GF-D8 (cell line): ENCODE data around the gene FARSB.

Experiments
- DNase-seq: peaks from one replicate; lab custom pipeline; 2025; lab: John Stamatoyannopoulos, UW

The FARSB gene

DNA sequence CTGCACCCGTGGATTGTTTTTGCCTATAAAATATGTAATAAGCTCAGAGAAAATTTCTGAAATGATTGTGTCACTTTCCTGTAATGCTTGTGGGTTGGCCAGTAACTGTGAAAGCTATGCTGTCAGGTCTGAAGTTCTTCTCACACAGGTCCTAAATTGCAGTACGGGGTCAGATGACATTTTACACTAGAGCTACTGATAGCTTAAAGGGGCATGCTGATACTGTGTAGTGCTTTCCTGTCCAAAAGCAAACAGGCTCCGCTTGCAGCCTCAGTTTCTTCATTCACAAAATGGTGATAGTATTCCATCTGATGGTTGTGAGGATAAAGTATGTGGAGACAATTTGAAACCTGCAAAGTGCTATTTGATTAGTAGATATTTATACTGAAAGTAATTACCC, 7.6 kb upstream of the FARSB start:
- DNase-seq: peak; percentile 15

DNA sequence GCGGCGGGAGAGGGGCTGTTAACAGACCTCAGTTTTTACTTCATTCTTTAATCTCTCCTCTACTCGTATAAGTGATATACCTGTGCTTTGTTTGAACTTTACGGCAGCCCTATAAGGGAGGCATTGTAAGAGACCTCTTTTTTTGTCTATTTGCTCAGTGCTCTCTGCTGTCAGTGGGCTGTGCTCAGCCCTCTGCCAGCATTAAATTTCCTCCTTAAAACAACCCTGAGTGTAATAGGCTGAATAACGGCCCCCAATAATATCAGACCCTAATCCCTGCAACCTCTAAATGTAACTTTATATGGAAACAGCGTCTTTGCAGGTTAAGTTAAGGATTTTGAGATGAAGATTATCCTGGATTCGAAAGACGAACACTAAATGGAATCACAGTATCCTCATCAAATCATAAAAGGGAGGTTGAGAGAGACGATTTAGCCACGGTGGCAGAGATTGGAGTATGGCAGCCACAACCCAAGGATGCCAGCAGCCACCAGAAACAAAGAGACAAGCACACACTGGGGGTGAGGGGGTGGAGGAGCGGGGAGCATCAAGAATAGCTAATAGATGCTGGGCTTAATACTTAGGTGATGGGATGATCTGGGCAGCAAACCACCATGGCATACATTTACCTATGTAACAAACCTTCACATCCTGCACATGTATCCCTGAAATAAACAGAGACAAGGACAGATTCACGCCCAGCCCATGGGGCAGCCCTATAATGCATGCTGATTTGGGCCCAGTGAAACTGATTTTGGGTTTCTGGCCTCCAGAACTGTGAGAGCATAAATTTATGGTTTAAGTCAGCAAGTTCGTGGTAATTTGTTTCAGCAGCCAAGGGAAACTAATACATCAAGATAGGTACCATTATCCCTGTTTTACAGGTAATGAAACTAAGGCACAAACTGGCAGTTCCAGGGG, 894 bp upstream of the FARSB start:
- DNase-seq: no peak

DNA sequence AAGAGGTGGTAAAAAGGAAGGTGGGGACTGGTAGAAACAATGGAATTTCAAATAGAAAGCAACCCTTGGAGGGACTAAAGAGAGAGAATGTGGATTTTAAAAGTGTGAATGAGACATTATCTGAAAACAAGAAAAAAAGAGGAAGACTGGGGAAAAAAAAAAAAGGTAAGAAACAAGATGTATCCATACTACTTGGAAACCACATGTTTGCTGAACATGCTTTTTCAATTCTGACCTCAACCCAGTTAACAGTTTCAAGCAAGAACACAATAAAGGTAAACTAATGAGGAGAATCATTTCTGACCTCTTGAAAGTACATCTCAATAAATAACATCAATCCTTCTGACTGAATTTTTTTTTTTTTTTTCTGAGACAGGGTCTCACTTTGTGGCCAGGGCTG, 2.6 kb downstream of the FARSB start:
- no peak for DNase-seq

DNA sequence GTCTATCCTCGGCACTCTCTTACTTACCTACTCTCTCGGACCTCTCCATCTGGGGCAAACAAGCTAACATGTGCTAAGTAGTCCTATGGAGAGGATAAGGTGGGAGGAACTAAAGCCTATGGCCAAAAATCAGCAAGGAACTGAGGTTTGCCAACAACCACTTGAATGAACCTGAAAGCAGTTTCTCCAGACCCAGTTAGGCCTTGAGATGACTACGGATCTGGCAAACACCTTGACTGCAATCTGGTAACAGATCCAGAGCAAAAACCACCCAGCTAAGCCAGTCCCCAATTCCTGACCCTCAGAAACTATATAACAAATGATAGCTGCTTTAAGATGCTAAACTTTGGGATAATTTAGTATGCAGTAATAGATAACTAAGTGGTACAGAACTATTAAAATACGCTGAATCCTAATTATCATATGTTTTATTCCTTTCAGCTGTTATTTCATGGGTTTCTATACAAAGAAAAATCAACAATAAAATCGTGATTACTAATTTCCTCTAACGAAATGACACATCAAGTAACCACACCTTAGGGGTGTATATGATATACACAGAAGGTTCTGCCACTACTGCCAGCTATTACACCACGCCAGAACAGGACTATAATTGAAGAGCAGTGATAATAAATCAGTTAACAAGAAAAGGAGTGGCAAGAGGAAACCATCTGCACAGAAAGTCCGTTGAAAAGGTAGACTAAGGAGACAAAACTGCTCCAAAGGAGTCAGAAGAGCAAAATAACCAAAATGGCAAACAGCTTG, 3.2 kb downstream of the FARSB start:
- DNase-seq: no peak

DNA sequence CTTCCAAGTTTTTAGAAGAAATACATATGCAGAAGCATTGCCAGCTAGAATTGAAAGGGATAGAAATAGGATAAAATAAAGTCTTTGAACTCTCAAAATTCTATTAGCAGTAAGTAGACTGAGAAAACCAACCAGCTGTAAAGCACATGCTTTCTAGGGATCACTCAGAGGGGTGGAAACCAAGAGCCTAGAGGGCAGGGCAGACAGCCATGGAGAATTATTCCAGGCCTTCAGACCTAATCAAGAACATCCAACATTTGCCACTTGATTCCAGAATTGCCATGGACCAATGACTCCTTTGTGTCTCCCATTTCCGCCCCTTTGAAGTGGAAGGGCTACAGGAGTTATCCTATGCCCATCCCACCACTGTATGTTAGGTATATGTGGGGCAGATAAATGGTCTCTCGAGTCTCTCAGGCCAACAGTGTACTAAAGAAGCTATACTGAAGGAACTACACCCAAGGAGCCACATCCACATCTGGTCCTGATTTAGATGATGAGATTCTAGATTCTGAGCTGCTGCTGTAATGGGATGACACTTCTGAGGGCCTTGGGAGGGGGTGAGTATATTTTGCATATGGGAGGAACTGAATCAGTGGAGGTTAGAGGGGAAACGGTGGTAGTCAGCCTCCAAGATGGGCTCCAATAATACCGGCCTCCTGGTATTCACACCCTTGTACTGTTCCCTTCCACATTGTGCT, 4.0 kb downstream of the FARSB start:
- DNase-seq: no peak

DNA sequence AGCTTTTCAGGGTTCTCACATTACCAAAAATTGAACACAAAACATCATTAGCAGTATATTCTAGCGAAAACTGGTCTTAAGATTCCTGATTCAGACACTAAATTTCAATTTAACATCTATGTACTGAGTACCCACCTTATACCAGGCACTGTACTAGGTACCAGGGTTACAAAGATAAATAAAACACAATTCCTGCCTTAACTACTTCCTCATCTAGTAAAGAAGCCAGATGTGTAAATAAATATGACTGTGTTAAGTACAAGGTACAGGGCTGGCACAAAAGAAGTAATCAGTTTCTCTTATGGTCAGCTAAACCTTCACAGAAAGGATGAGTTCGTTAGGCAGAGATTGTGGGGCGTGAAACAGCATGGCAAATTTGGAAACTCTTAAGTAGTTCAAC, 6.1 kb downstream of the FARSB start:
- no peak for DNase-seq

DNA sequence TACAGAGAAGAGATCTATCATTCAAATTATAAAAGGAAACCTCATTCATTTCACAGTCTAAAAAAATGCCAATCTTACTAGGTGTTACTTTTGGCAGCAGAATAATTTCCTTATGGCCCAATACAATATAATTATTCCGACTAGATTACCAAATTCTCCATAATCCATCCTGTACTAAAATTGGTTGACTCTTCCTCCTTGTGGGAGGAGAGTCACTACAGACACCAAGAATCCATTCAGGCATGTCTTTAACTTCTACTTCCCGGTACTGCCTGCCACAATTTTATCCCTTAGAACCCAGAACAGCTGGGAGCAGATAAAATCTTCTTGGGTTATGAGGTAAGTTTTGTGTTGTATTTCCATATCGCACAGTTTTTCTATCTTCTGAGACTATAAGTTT, 9.9 kb downstream of the FARSB start:
- DNase-seq: no peak

DNA sequence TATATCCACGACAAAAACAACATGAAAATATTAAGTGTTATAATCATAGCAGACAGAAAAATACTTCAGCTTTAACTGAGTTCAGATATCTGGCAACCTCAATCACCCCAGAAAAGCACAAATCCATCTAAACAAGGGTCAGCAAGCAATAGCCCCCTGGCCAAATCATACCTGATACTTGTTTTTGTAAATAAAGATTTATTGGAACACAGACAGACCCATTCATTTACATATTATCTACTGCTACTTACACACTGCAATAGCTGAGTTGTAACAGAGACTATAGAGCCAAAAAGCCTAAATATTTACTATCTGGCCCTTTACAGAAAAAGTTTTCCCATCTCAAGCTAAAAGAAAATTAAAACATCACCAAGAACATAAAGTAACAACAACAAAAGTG, 12.8 kb downstream of the FARSB start:
- DNase-seq: no peak

DNA sequence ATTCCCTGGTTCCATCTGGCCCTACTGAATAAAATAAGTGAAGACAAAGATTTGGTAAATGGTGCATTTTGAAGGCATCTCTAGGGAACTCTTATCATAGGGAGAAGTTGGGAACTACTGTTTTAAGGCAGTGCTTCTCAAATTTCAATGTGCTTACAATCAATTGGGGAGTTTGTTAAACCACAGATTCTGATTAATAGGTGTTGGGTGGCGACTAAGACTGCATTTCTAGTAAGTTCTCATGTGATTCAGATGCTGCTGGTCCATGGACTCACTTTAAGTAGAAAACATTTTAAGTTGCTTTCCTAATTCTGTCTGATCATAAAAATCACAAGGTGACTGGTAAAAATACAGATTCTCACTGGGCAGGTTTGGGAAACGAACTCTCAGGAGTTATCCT, 14.6 kb downstream of the FARSB start:
- no peak for DNase-seq

DNA sequence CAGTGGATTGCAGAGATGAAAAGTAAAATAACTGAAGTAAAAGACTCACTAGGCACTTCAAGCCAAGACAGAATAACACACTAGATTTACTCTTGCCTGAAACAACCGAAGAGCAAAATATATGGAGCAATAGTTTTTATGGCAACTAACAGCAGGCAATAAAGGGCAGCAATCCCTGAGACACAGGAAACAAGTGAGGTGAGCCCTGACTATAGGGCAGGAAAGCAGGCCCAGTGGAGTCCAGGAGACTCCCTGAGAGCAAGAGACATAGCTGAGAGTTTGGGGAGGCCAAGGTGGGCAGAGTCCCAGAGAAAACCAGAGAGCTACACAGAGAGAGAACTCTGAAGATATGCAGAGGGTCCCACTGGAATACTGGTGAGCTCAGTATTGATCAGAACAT, 18.8 kb downstream of the FARSB start:
- DNase-seq: no peak

DNA sequence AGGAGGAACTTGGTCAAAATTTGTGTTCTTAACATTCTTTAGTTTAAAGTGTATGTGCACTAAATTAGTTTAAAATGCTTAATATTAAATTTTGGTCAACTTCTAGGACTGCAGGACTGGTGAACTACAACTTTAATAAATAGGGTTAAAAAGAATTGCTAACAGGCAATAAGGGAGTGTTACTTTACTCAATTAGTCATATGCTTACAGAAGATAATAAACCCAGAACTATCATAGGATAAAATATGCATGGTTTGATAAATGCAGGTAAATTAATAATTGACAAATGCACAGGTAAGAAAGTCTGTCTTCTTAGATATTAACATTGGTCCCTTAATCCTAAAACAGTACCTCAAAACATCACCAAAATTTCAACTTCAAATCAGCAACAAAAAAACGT, 20.6 kb downstream of the FARSB start:
- DNase-seq: no peak

DNA sequence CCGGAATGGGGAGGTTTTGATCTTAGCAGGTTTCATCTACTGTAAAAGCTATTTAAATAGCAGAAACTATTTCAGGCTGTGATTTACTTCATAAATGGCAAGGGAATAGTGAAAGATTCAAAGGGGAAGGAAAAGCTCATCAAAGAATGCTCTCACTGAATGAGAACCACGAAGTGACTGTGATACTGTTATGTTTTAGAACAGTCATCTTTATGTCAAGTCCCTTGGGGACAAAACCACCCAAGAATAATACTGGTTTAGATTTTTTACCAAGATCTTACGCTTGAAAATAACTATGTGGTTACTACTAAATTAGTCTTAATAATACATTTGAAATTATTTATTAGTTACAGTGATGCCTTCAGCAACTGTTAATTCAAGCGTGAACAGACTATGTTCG, 28.1 kb downstream of the FARSB start:
- DNase-seq: no peak

DNA sequence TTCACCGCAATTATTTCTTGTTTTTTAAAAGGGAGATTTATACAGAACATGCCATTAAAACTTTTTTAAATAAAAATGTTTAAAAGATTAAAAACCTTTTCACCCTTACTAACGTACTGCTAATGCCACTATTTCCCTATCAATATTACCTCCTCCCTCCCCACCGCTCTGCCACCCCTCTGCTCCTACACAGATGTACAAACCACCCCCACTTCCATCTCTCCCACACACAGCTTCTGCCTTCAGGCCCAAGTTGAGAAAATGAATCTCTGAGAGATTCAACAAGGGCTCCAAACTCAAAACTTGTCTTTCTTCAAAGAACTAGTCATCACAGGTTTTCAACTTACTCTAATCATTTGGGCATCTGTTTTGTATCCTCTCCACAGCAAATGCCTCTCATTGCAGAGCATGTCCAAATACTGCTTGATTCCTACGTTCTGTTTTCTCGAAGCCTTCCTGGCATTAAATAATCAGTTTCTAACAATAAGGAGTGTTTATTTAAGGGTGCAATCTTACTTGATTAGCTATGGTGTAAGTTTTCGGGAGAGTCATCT, 32.1 kb downstream of the FARSB start:
- DNase-seq: no peak

DNA sequence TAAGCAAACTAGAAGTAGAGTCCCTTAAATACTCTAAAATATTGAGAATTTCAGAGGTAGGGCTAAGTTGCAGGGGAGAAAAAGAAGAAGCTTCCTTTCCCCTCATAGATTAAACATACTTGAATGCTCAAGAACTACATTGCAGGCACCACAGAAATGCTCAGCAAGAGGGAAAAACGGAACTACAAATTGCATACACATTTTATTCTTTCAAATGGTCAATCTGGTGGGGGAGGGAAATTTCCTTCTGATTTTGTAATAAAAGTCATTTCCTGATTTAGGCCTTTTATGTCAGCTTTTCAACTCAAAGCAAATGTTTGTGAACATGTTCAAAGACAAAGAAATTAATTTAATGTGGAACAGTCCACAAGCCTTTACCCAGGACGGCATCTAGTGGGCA, 33.0 kb downstream of the FARSB start:
- no peak for DNase-seq

DNA sequence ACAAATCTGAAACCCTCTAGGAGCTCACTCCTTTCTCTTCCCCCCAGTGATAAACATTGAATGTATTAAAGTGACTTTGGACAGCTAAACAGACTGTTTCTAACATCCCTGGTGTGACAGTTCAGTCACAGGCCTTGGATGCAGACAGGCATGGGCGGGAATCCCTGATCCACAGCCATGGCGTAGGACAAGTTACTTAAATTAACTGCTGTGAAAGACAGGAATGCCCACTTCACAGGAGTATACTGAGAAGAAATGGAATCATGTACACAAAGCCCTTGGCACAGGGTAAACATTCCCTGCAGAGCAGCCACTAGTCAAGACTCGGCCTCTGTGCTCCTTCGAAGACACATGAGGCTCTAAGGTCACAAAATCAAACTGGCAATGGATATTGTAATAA, 34.0 kb downstream of the FARSB start:
- no peak for DNase-seq

DNA sequence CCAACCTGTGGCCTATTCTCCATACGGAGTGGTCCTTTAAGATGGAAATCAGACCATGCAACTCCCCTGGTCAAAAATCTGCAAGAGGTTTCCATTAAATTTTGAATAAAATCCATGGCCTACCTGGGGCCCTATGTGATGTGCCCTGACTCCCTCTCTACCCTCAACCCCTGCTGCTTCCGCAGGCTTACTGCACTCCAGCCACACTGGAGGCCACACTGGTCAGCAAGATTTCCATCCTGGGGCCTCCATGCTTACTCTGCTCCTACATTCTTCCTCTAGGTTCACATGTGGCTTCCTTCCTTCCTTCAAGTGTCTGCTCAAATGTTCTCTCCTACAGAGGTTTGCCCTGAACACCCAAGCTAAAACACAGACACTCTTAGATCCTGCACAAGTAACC, 40.6 kb downstream of the FARSB start:
- no peak for DNase-seq

DNA sequence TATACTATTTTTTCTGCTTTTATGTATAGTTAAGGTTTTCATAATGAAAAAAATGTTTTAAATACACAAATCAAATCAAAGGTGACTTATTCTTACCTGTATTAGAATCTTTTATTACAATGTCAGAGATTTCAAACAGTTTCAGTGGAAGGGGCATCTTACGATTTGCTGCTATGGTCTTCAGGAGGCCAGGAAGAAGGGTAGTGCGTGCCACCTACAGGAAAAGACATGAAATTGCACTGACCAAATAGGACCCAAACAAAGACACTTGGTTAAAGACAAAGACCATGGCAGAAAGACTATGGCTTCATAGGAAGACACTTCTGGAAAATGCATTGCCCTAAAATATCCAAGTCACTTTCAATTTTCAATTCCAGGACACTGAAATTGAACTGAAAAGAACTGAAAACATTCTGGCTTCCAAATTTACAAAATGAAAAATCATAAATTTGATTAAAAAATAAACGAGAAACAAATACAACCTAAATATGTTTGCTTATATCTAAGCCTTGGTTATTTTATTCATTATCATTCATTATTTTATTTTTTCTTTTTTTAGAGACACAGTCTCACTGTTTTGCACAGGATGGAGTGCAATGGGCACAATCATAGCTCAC, 42.1 kb downstream of the FARSB start:
- DNase-seq: peak; percentile 10

DNA sequence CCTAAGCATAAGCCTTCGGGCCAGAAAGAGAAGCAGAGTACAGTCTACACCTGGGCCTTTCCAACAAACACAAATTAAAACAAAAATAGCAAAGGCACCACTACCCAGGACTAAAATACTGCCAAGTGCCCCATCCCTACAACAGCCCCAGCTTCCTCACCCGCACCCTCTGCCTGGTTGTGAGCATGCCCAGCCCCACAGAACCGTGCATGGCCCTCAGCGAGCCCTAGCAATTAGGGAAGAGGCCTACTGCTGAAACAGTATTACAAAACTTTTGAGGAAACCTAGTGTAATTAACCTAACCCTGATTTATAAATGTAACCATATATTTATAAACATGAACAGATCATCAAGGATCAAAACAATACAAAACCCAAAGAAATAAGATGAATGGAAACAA, 44.2 kb downstream of the FARSB start:
- DNase-seq: no peak

DNA sequence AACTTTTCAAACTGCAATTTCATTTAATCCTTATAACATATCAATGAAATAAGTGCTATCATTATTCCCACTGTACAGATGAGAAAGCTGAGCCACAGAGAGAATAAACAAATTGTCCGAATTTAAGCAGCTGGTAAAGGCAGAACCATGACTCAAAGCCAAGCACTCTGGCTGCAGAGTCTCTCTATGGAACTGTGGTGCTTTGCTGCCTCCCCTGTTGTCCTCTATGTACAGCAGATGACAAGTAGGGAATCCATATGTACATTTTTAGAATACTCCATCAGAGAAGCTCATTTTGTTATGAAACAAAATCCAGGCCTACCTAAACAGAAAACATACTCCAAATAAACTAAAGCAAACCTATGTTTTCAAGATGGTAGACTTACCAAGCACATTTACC, 45.1 kb downstream of the FARSB start:
- DNase-seq: no peak

DNA sequence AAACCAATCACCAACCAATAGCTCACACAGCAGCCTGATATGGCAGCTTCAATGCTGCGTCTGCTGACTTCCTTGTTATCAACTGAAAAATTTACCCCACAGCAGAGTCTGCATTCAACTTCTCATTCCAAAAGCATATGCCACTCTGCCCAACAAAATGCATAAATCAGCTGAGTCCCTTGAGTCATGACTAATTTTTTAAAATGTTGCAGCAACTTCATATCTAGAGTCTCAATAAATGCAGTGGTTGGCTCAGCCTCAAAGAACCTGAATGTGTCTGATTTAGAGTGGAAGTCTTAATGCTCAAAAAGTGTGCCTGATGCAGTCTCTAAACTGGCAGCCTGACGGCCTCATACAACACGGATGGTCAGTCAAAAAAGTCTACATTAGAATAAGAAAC, 46.5 kb downstream of the FARSB start:
- no peak for DNase-seq

DNA sequence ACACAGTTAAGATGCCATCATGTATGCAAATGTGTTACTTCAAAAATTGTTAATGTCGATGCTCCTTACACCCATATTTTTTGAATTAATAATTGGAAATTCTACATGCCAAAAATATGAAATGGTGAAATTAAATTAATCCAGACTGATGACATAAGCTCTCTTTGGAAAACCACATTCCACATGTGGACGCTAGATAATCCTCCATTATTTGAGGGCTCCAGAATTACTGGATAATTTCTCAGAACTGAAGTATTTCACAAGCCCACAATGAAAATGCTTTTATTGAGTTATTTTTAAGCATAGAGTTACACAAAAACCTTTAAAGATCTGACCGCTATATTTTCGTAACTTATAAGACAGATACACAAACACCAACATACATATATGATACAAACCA, 47.8 kb downstream of the FARSB start:
- no peak for DNase-seq

DNA sequence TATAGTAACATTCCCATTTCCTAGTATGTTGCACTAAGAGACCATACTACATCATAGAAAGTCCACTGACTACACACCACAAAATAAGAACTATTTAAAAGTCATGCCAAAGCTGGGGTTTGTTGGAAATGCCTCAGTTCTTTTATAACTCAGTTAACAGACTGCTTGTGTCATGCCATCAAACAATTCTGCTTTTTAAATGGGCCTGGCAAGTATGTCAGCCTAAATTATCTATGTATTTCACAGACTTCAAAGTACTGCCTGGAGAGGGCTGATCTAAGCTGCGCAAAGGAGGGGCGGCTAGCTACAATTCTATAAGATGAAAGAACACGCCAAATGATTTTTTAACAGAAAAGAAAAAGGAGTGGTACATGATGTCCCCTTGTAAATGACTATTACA, 49.6 kb downstream of the FARSB start:
- DNase-seq: no peak
